HL-60/S4 treated with phorbol 12-myristate 13-acetate at 8.2 ng/mL for 4 days and 3 days (cell line): ENCODE results near the gene SLF2.

Experiments
- in situ Hi-C: fragments of 300-500 bp; cut with MboI; formaldehyde crosslinking; loops from 2 replicates; pipeline ENCODE4 v1.15.0; 2022; ENCODE audit warnings: low sequenced_read_pairs

SLF2 gene

GRCh38 chr10:100978901-100979195 lies 66.1 kb downstream of the SLF2 start:
- in situ Hi-C loops = no loop called here

- in situ Hi-C loops = no loop called here
These were observed 67.1 kb downstream of the SLF2 start for GRCh38 chr10:100979791-100980272.

- in situ Hi-C loops = no loop called here
These were observed 67.5 kb downstream of the SLF2 start for GRCh38 chr10:100980311-100980710.

DNA sequence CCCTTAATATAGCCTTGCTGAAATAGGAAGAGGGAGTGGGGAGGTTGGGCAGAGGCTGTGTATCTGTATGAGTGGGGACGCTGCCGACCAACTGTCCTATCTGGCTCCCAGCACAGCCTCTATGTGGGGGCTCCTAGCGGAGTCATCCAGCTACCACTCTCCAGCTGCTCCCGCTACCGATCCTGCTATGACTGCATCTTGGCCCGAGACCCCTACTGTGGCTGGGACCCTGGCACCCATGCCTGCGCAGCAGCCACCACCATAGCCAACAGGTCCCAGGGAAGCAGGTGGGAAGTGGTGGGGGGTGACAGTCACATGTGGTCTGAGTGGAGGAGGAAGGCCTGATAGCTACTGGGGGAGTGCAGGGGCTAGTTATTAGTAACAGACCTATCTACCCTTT lies 67.9 kb downstream of the SLF2 start:
- in situ Hi-C loops = no loop called here

GRCh38 chr10:100981178-100981772 lies 68.5 kb downstream of the SLF2 start:
- in situ Hi-C loops = no loop called here

GRCh38 chr10:100982916-100983830 lies 70.4 kb downstream of the SLF2 start:
- in situ Hi-C loops = no loop called here

DNA sequence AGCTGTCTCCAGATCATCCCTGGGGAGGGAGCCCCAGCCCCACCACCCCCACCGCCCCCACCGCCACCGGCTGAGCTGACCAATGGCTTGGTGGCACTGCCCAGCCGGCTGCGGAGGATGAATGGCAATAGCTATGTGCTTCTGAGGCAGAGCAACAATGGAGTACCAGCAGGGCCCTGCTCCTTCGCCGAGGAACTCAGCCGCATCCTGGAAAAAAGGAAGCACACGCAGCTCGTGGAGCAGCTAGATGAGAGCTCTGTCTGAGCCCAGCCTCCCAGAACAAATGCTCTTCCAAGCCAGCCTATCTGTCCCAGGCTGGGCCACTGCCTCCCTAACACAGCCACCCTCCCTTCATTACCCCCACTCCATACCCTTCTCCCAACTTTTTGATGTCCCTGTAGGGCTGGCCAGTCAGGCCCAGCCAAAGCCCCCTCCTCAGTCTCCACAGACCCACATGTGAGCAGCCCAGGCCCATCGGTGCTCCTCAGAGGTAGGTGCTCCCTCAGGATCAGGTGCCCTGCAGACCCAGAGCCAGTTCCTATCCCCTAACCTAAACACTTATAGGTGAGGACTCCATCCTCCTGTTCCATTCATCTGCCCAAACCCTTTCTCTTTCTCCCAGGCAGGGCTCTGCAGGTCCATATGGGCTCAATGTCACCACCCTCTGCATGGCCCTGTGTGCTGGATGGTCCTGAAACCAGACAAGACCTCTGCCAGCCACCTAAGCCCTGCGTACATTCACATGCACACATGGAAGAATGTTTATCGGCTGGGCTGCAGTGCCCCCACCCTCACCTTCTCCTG lies 71.3 kb downstream of the SLF2 start:
- in situ Hi-C loops = no loop called here

GRCh38 chr10:100984672-100985177 lies 72.0 kb downstream of the SLF2 start:
- in situ Hi-C loops = no loop called here

DNA sequence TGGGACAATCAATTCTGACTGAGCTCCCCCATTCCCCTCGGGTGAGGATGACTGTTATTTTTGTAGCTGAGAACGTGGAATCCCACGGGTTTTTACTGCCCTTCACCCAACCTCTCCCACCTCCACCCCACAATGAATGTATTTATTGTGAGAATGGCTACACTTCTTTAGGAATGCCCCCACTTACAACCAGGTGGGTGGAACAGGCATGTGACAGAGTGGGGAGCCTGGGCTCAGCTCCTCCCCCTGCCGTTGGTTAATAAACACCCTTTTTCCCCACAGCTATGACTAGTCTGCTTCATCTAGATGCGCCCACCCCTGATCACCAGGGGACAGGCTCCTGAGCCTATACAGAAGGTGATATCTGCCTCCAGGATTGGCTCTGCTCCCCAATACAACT lies 72.6 kb downstream of the SLF2 start:
- in situ Hi-C loops = no loop called here

GRCh38 chr10:100986623-100986951 lies 73.8 kb downstream of the SLF2 start:
- in situ Hi-C loops = no loop called here

GRCh38 chr10:100986952-100987684 lies 74.4 kb downstream of the SLF2 start, which contains the start of the genes MRPL43 and TWNK:
MRPL43 (minus strand) TSS chr10:100987497; CDS start chr10:100987443, 54 bp downstream.
TWNK (plus strand) TSS chr10:100987543; CDS start chr10:100988211, 668 bp downstream.
- in situ Hi-C loops = no loop called here

- in situ Hi-C loops = no loop called here
These were observed 74.9 kb downstream of the SLF2 start for GRCh38 chr10:100987685-100988049.

DNA sequence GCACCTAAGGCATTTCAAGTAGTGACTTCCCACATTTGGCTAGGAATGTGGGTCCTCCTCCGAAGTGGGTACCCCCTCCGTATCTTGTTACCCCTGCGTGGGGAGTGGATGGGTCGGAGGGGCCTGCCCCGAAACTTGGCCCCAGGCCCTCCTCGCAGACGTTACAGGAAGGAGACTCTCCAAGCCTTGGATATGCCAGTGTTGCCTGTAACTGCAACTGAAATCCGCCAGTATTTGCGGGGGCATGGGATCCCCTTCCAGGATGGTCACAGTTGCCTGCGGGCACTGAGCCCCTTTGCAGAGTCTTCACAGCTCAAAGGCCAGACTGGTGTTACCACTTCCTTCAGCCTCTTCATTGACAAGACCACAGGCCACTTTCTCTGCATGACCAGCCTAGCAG lies 75.4 kb downstream of the SLF2 start:
- in situ Hi-C loops = no loop called here

DNA sequence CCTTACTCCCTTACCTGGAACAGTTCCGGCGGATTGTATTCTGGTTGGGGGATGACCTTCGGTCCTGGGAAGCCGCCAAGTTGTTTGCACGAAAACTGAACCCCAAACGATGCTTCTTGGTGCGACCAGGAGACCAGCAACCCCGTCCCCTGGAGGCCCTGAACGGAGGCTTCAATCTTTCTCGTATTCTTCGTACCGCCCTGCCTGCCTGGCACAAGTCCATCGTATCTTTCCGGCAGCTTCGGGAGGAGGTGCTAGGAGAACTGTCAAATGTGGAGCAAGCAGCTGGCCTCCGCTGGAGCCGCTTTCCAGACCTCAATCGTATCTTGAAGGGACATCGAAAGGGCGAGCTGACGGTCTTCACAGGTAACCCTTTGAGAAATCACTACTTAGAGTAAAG lies 76.3 kb downstream of the SLF2 start:
- in situ Hi-C loops = no loop called here

DNA sequence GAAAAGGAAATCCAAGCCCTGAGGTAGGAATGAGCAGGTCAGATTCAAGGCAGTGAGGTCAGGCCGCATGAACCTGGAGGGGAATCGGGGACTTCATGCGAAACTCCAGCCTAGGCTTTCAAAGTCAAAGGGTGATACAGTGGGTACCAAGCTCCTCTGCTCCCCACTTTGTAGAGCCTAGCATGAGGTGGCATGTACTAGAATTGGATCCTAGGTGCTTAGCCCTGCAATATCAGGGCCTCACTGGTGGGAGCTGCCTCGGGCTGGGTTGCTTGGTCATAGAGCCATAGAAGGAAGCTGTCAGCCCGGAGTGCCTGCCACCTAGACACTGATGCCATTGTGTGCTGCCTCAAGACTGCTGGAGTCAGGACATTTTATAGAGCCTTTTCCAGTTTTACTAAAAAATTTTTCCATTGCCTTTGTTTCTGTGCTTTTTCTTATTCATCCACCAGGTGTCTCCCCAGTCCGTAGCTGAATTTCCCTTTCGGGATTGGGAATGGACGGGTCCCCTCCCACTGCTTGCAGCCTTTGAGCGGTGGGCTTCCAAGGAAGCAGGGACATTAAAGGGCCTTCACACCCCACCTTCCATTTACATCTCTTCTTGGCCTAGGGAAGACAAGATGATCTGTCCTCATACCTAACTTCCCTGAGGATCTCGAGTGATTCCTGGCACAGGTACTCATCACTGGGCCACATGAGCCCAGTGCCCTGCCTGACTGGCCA lies 81.4 kb downstream of the SLF2 start:
- in situ Hi-C loops = no loop called here

GRCh38 chr10:100995181-100995580 lies 82.4 kb downstream of the SLF2 start:
- in situ Hi-C loops = no loop called here

- in situ Hi-C loops = no loop called here
These were observed 84.1 kb downstream of the SLF2 start for GRCh38 chr10:100996678-100997359.

DNA sequence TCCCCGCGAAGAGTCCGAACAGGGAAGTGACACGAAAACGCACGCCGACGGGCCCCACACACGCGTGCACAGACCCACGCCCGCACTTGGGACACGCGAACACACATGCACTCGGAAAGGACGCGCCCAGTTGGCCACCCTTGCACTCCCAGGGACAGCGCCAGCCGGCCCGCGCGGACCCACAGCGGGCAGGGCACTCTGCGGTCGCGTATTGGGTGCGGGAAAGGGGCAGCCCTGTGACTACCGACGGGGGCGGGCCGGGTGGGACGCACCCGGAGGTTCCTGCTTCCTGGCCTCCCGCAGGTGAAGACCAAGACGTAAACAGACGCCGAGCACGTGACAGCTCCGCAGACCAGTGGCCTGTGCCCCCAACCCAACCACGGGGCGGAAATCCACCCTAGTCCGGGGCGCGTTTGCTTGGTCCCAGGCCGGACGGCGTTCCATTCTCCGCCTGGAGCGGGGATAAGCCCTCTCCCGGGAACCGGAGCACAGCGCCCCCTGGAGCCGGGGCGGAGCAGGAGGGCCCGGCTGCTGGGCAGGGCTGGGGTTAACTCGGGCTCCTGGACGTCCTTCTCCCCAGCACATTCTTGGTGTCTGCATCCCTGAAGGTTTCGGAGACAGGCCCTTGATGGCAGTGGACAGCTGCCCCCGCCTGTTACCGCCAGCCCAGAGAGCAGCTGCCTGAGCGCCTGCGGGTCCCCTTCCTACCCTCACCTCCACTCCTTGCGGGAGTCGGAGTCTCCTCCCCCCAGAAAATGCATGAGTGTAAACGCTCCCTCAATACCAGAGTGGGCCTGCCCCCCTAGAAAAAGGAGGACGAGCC lies 84.8 kb downstream of the SLF2 start:
- in situ Hi-C loops = no loop called here
